A673 (cell line): ENCODE results near the gene SOX1. TPM values are rescaled to one million over a fixed set of nuclear protein-coding genes. Genes with fewer than 3 reads are reported as not detected.

Source experiments
- BruUV-seq: library from RNA; stranded (reverse); fragments of 400-500 nt; replicated peaks from 2 replicates; lab custom pipeline; 2021; lab: Mats Ljungman, UMichigan
- CTCF ChIA-PET: fragments of 300-600 bp; sonication (Branson Sonifier 250); formaldehyde crosslinking; loops from one replicate; lab custom pipeline; 2022; ENCODE audit warnings: antibody characterized with exemption; lab: Charles Lee
- POLR2A ChIA-PET: fragments of 300-600 bp; sonication (Branson Sonifier 250); formaldehyde crosslinking; loops from one replicate; lab custom pipeline; 2022; ENCODE audit warnings: antibody characterized with exemption; ENCODE audit not compliant: low non-redundant PET; lab: Charles Lee
- DNase-seq: peaks from one replicate; pipeline ENCODE4 v3.0.0-alpha.2; 2015; ENCODE audit warnings: low spot score
- H3K27ac ChIP-seq: fragments of 200-600 bp; sonication (generic); 2 replicates; pipeline ENCODE4 v1.5.1; 2016; ENCODE audit warnings: mixed run types, low read depth, mild to moderate bottlenecking, mixed read lengths, antibody characterized with exemption, low read length; ENCODE audit not compliant: poor library complexity, severe bottlenecking
- H3K27me3 ChIP-seq: fragments of 200-600 bp; sonication (generic); replicated peaks from 2 replicates; pipeline ENCODE4 v1.6.1; 2017; ENCODE audit warnings: mixed run types, low read depth, mild to moderate bottlenecking, mixed read lengths, antibody characterized with exemption, low read length; ENCODE audit not compliant: insufficient read depth, poor library complexity
- H3K36me3 ChIP-seq: fragments of 200-600 bp; sonication (generic); 2 replicates; pipeline ENCODE4 v1.6.1; 2016; ENCODE audit warnings: mixed run types, mild to moderate bottlenecking, mixed read lengths, antibody characterized with exemption, low read length; ENCODE audit not compliant: insufficient read depth, poor library complexity, severe bottlenecking
- H3K4me1 ChIP-seq: fragments of 200-600 bp; sonication (generic); 2 replicates; pipeline ENCODE4 v1.6.1; 2017; ENCODE audit warnings: mixed run types, mild to moderate bottlenecking, mixed read lengths, antibody characterized with exemption, low read length; ENCODE audit not compliant: insufficient read depth, poor library complexity, severe bottlenecking
- H3K4me3 ChIP-seq: fragments of 200-600 bp; sonication (generic); 2 replicates; pipeline ENCODE4 v1.5.1; 2016; ENCODE audit warnings: low read depth, mixed run types, mild to moderate bottlenecking, mixed read lengths, low read length; ENCODE audit not compliant: poor library complexity, severe bottlenecking
- H3K9me3 ChIP-seq: fragments of 200-600 bp; sonication (generic); 2 replicates; pipeline ENCODE4 v1.6.1; 2016; ENCODE audit warnings: mixed run types, low read depth, mild to moderate bottlenecking, mixed read lengths, antibody characterized with exemption, low read length; ENCODE audit not compliant: poor library complexity, severe bottlenecking
- CTCF ChIP-seq: fragments of 300-800, 200-600 bp; sonication (generic); conservative IDR thresholded peaks from 2 replicates; pipeline ENCODE4 v1.5.1; 2017; ENCODE audit warnings: low read depth, mild to moderate bottlenecking, antibody characterized with exemption, low read length, moderate library complexity, mixed read lengths
- EZH2 ChIP-seq: fragments of 200-600 bp; sonication (generic); IDR thresholded peaks from 2 replicates; pipeline ENCODE4 v1.6.1; 2017; ENCODE audit warnings: borderline replicate concordance, low read depth, mild to moderate bottlenecking, mixed read lengths, antibody characterized with exemption, low read length; ENCODE audit not compliant: poor library complexity, severe bottlenecking
- intact Hi-C: fragments of 100-400 bp; cut with micrococcal nuclease; formaldehyde crosslinking; loops from one replicate; pipeline ENCODE4 v1.10.0; 2022; ENCODE audit not compliant: unreplicated experiment
- total RNA-seq: library from RNA; stranded (reverse); gene quantifications from 2 replicates; pipeline ENCODE4 v1.2.3, GENCODE V29; 2021

SOX1 gene
- total RNA-seq, 1 experiment from 2014 or later: 56.6 TPM

GRCh38 chr13:112059457-112060281 is 7.3 kb upstream of the SOX1 start:
- Histone ChIP-seq H3K9me3 (no peaks in the 10 kb centered on the region), H3K27me3 (peaks cover 96% of the 10 kb centered on the region), H3K4me1 (no peaks in the 10 kb centered on the region), H3K36me3 (no peaks in the 10 kb centered on the region), H3K27ac (no peak overlapping the region), H3K4me3 (no peak overlapping the region)
- ChIA-PET POLR2A (no interaction called here), CTCF (no interaction called here)
- BruUV-seq: no TSS peak
- no peak for DNase-seq
- no peak for TF ChIP-seq CTCF
- no peak for TF ChIP-seq EZH2
- intact Hi-C loops: no loop called here

- ChIA-PET POLR2A (no interaction called here), CTCF (no interaction called here)
- BruUV-seq: no TSS peak
- no peak overlapping the region for H3K4me3 ChIP-seq
- TF ChIP-seq CTCF: no peak
- peak; percentile 39 for TF ChIP-seq EZH2
- H3K27ac ChIP-seq: no peak overlapping the region
- intact Hi-C loops: no loop called here
- DNase-seq: no peak
- no peaks in the 10 kb centered on the region for H3K9me3 ChIP-seq
- no peaks in the 10 kb centered on the region for H3K36me3 ChIP-seq
- H3K4me1 ChIP-seq: no peaks in the 10 kb centered on the region
- H3K27me3 ChIP-seq: peaks cover 96% of the 10 kb centered on the region
These were observed 6.6 kb upstream of the SOX1 start for GRCh38 chr13:112060282-112060830.

GRCh38 chr13:112060899-112061366 is 6.0 kb upstream of the SOX1 start:
- Histone ChIP-seq H3K9me3 (no peaks in the 10 kb centered on the region), H3K27ac (no peak overlapping the region), H3K27me3 (peaks cover 94% of the 10 kb centered on the region), H3K36me3 (no peaks in the 10 kb centered on the region), H3K4me3 (no peak overlapping the region), H3K4me1 (peaks cover 4% of the 10 kb centered on the region)
- POLR2A ChIA-PET: no interaction called here
- CTCF ChIA-PET: no interaction called here
- no peak for DNase-seq
- TF ChIP-seq EZH2 (peak; percentile 25), CTCF (no peak)
- no TSS peak for BruUV-seq
- intact Hi-C loops: no loop called here
